Mammary epithelial cell (primary cell): ENCODE measurements around the gene FMNL2.
A peak's percentile ranks its signal among the peaks of the same experiment; 100 is the strongest.

Source experiments
- EZH2 ChIP-seq: IDR thresholded peaks from 2 replicates; pipeline ENCODE4 v1.6.1; 2012; ENCODE audit warnings: low read length, inconsistent platforms, borderline replicate concordance
- TF ChIP-seq, protein P1 (sequence below), 2 donors: IDR thresholded peaks in 1 of 2; conservative IDR thresholded peaks in 1 of 2; 2 replicates each; pipeline ENCODE4 v1.5.1; 2011 to 2012; ENCODE audit warnings: inconsistent platforms in 2 of 2, low read length in 2 of 2, mild to moderate bottlenecking in 2 of 2, control low read depth in 1 of 2, low read depth in 1 of 2; ENCODE audit not compliant: insufficient read depth in 1 of 2; ENCODE audit errors: extremely low read depth in 1 of 2

DNA sequence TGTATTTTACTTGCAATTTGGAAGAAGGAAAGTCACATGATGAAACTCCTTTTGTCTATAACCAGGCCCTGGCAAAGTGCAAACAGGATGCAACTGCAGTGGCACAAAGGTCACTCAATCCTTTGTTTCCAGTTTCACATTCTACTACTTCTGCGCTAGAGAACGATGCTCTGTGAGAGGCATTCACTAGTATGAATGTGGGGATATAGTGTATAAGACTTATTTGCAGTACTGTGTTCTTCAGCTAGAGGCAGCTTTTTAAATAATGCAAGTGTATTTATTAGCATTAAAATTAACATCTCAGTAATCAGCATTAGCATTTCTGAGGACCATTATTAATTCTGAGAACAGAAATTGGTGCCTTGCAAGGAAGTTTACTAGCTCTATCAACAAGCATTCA, 313.4 kb downstream of the FMNL2 start:
- TF ChIP-seq, protein P1, sequence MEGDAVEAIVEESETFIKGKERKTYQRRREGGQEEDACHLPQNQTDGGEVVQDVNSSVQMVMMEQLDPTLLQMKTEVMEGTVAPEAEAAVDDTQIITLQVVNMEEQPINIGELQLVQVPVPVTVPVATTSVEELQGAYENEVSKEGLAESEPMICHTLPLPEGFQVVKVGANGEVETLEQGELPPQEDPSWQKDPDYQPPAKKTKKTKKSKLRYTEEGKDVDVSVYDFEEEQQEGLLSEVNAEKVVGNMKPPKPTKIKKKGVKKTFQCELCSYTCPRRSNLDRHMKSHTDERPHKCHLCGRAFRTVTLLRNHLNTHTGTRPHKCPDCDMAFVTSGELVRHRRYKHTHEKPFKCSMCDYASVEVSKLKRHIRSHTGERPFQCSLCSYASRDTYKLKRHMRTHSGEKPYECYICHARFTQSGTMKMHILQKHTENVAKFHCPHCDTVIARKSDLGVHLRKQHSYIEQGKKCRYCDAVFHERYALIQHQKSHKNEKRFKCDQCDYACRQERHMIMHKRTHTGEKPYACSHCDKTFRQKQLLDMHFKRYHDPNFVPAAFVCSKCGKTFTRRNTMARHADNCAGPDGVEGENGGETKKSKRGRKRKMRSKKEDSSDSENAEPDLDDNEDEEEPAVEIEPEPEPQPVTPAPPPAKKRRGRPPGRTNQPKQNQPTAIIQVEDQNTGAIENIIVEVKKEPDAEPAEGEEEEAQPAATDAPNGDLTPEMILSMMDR (conservative IDR thresholded peaks at IDR 0.05 in 1 of 2, IDR thresholded peaks at IDR 0.05 in 1 of 2; ENCODE audit: extremely low read depth in 1 of 2, insufficient read depth in 1 of 2, low read depth in 1 of 2, low read length in 2 of 2) = peak in 1 of 2 donors; percentile 19
- TF ChIP-seq EZH2 = no peak
